IMR-90 (cell line): ENCODE results near the gene OSBPL2.

Experiments
- CTCF ChIP-seq: conservative IDR thresholded peaks from 2 replicates; pipeline ENCODE4 v1.5.1; 2012; ENCODE audit warnings: mild to moderate bottlenecking, low read depth, low read length, improper control_type of control experiment
- ELK1 ChIP-seq: fragments of 150-350 bp; IDR thresholded peaks from 2 replicates; pipeline ENCODE4 v1.6.1; 2016; ENCODE audit warnings: low read depth, mild to moderate bottlenecking, low read length, moderate library complexity, borderline replicate concordance
- NFE2L2 ChIP-seq: fragments of 150-350 bp; IDR thresholded peaks from 2 replicates; pipeline ENCODE4 v1.6.1; 2016; ENCODE audit warnings: low read depth, mild to moderate bottlenecking, low read length
- POLR2A ChIP-seq: IDR thresholded peaks from 2 replicates; pipeline ENCODE4 v1.6.1; 2012; ENCODE audit warnings: mild to moderate bottlenecking, low read depth, low read length

- TF ChIP-seq POLR2A (no peak), CTCF (no peak), ELK1 (no peak), NFE2L2 (no peak)
These were observed 29.2 kb downstream of the OSBPL2 start for GRCh38 chr20:62267543-62267942.
